HUES6 (cell line): ENCODE measurements around the gene CCL15.

Experiments
- H3K27ac ChIP-seq: 2 replicates; pipeline ENCODE4 v1.7.0; 2013; ENCODE audit warnings: low read depth, mild to moderate bottlenecking, low read length, inconsistent platforms
- H3K27me3 ChIP-seq: 2 replicates; pipeline ENCODE4 v1.6.1; 2013; ENCODE audit warnings: low read length; ENCODE audit not compliant: control insufficient read depth, insufficient read depth
- H3K36me3 ChIP-seq: 2 replicates; pipeline ENCODE4 v1.6.1; 2013; ENCODE audit warnings: low read length; ENCODE audit not compliant: control insufficient read depth, insufficient read depth
- H3K4me1 ChIP-seq: 2 replicates; pipeline ENCODE4 v1.6.1; 2013; ENCODE audit warnings: low read length; ENCODE audit not compliant: control insufficient read depth, insufficient read depth
- H3K4me3 ChIP-seq: 2 replicates; pipeline ENCODE4 v1.5.1; 2013; ENCODE audit warnings: low read depth, low read length
- H3K9ac ChIP-seq: one replicate; pipeline ENCODE4 v1.6.1; 2013; ENCODE audit warnings: mild to moderate bottlenecking, low read length
- H3K9me3 ChIP-seq: 2 replicates; pipeline ENCODE4 v1.6.1; 2013; ENCODE audit warnings: low read depth, low read length; ENCODE audit not compliant: control insufficient read depth, insufficient read depth

Gene CCL15

GRCh38 chr17:36001110-36001771 is at the start of gene CCL15:
CCL15 (minus strand) TSS chr17:36001553; CDS start chr17:36001492, 61 bp downstream.
- Histone ChIP-seq H3K9me3 (no peaks in the 10 kb centered on the region), H3K4me3 (no peak within 1 kb of the TSS), H3K27me3 (peaks cover 4% of the 10 kb centered on the region; the same call in 1 of the 2 replicates), H3K27ac (no peak within 1 kb of the TSS), H3K4me1 (no peaks in the 10 kb centered on the region), H3K36me3 (no peaks in the 10 kb centered on the region), H3K9ac (no peak within 1 kb of the TSS)

GRCh38 chr17:36049643-36050042 is 48.3 kb upstream of the CCL15 start:
- Histone ChIP-seq H3K4me3 (no peak overlapping the region), H3K9ac (no peak overlapping the region), H3K36me3 (no peaks in the 10 kb centered on the region), H3K4me1 (no peaks in the 10 kb centered on the region), H3K27ac (no peak overlapping the region), H3K9me3 (peaks cover 9% of the 10 kb centered on the region; the same call in 1 of the 2 replicates), H3K27me3 (no peaks in the 10 kb centered on the region)

GRCh38 chr17:36048066-36048465 is 46.7 kb upstream of the CCL15 start:
- no peaks in the 10 kb centered on the region for H3K36me3 ChIP-seq
- H3K9ac ChIP-seq: no peak overlapping the region
- peaks cover 9% of the 10 kb centered on the region; the same call in 1 of the 2 replicates for H3K9me3 ChIP-seq
- H3K27me3 ChIP-seq: no peaks in the 10 kb centered on the region
- H3K27ac ChIP-seq: no peak overlapping the region
- H3K4me1 ChIP-seq: no peaks in the 10 kb centered on the region
- no peak overlapping the region for H3K4me3 ChIP-seq

GRCh38 chr17:36036235-36036634 is 34.9 kb upstream of the CCL15 start:
- no peaks in the 10 kb centered on the region for H3K36me3 ChIP-seq
- no peaks in the 10 kb centered on the region for H3K9me3 ChIP-seq
- no peaks in the 10 kb centered on the region for H3K4me1 ChIP-seq
- no peak overlapping the region for H3K9ac ChIP-seq
- H3K4me3 ChIP-seq: no peak overlapping the region
- H3K27me3 ChIP-seq: no peaks in the 10 kb centered on the region
- no peak overlapping the region for H3K27ac ChIP-seq

GRCh38 chr17:36034127-36034526 is 32.8 kb upstream of the CCL15 start:
- no peak overlapping the region for H3K4me3 ChIP-seq
- no peaks in the 10 kb centered on the region for H3K4me1 ChIP-seq
- H3K27me3 ChIP-seq: no peaks in the 10 kb centered on the region
- no peak overlapping the region for H3K9ac ChIP-seq
- H3K9me3 ChIP-seq: no peaks in the 10 kb centered on the region
- no peak overlapping the region for H3K27ac ChIP-seq
- H3K36me3 ChIP-seq: no peaks in the 10 kb centered on the region

GRCh38 chr17:36030956-36031355 is 29.6 kb upstream of the CCL15 start:
- Histone ChIP-seq H3K27me3 (no peaks in the 10 kb centered on the region), H3K27ac (no peak overlapping the region), H3K4me3 (no peak overlapping the region), H3K9ac (no peak overlapping the region), H3K9me3 (no peaks in the 10 kb centered on the region), H3K4me1 (no peaks in the 10 kb centered on the region), H3K36me3 (no peaks in the 10 kb centered on the region)

- Histone ChIP-seq H3K27me3 (no peaks in the 10 kb centered on the region), H3K27ac (no peak overlapping the region)
Measured at GRCh38 chr17:36027761-36028160, 26.4 kb upstream of the CCL15 start.

GRCh38 chr17:36024106-36024869 is 22.9 kb upstream of the CCL15 start:
- no peaks in the 10 kb centered on the region; the same call in 1 of the 2 replicates for H3K27me3 ChIP-seq
- no peak overlapping the region for H3K4me3 ChIP-seq
- H3K36me3 ChIP-seq: no peaks in the 10 kb centered on the region
- H3K27ac ChIP-seq: no peak overlapping the region
- H3K9ac ChIP-seq: no peak overlapping the region
- no peaks in the 10 kb centered on the region for H3K4me1 ChIP-seq
- 0 out of 2 replicates have a peak, but pooled peaks cover 3% of the 10 kb centered on the region for H3K9me3 ChIP-seq

More at GRCh38 chr17:36027761-36028160, 26.4 kb upstream of the CCL15 start:
- no peak overlapping the region for H3K4me3 ChIP-seq
- 0 out of 2 replicates have a peak, but pooled peaks cover 3% of the 10 kb centered on the region for H3K9me3 ChIP-seq
- no peaks in the 10 kb centered on the region for H3K36me3 ChIP-seq
- H3K4me1 ChIP-seq: no peaks in the 10 kb centered on the region
- H3K9ac ChIP-seq: no peak overlapping the region

- H3K9me3 ChIP-seq: 0 out of 2 replicates have a peak, but pooled peaks cover 3% of the 10 kb centered on the region
- H3K9ac ChIP-seq: no peak overlapping the region
- H3K36me3 ChIP-seq: no peaks in the 10 kb centered on the region
- no peak overlapping the region for H3K4me3 ChIP-seq
- H3K4me1 ChIP-seq: no peaks in the 10 kb centered on the region
- peaks cover 5% of the 10 kb centered on the region; the same call in 1 of the 2 replicates for H3K27me3 ChIP-seq
- no peak overlapping the region for H3K27ac ChIP-seq
Measured at GRCh38 chr17:36019423-36019822, 18.1 kb upstream of the CCL15 start.

- no peak within 1 kb of the TSS for H3K27ac ChIP-seq
- H3K4me3 ChIP-seq: no peak within 1 kb of the TSS
Measured at GRCh38 chr17:36017799-36018198, 16.4 kb upstream of the CCL15 start, which contains the start of gene CCL23. CCL23 (minus strand) TSS chr17:36017972; CDS start chr17:36017897, 75 bp downstream.

GRCh38 chr17:36016555-36016954 is 15.2 kb upstream of the CCL15 start:
- no peak overlapping the region for H3K27ac ChIP-seq
- H3K27me3 ChIP-seq: peaks cover 7% of the 10 kb centered on the region; the same call in 1 of the 2 replicates
- peaks cover 15% of the 10 kb centered on the region for H3K9me3 ChIP-seq
- H3K9ac ChIP-seq: no peak overlapping the region
- H3K36me3 ChIP-seq: no peaks in the 10 kb centered on the region
- H3K4me3 ChIP-seq: no peak overlapping the region
- H3K4me1 ChIP-seq: no peaks in the 10 kb centered on the region

More at GRCh38 chr17:36017799-36018198, 16.4 kb upstream of the CCL15 start, which contains the start of gene CCL23:
- H3K9ac ChIP-seq: no peak within 1 kb of the TSS
- peaks cover 5% of the 10 kb centered on the region for H3K9me3 ChIP-seq
- no peaks in the 10 kb centered on the region for H3K4me1 ChIP-seq
- peaks cover 7% of the 10 kb centered on the region; the same call in 1 of the 2 replicates for H3K27me3 ChIP-seq
- H3K36me3 ChIP-seq: no peaks in the 10 kb centered on the region
